Measurements from ENCODE around the gene UBAC1.
"Not testable (repeated sequence)": the region's sequence is repeated elsewhere in the genome, so short reads cannot be mapped to it uniquely, and the experiment has no call there.

UBAC1 gene

DNA sequence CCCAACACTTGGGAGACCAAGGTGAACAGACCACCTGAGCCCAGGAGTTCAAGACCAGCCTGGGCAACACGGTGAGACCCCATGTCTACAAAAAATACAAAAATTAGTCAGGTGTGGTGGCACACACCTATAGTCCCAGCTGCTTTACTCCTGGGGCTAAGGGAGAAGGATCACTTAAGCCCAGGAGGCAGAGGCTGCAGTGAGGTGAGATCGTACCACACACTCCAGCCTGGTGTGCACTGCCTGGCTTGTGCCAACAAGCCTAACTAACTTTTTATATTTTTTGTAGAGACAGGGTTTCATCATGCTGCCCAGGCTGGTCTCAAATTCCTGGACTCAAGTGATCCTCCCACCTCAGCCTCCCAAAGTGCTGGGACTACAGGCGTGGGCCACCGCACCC, 10.3 kb downstream of the UBAC1 start:
- not testable (repeated sequence) for H3K4me3 ChIP-seq (ENCODE audit: low read depth in 1 of 2, low read length in 2 of 2); H3K27me3 ChIP-seq (ENCODE audit: control insufficient read depth in 1 of 2, insufficient read depth in 2 of 2, low read length in 2 of 2); H3K4me1 ChIP-seq (ENCODE audit: control insufficient read depth in 1 of 2, insufficient read depth in 2 of 2, low read length in 2 of 2); H3K9ac ChIP-seq (ENCODE audit: low read depth in 1 of 2, low read length in 2 of 2); H3K9me3 ChIP-seq (ENCODE audit: control insufficient read depth in 1 of 2, low read length in 2 of 2); H3K27ac ChIP-seq (ENCODE audit: low read depth, low read length)
- peaks cover 43 to 74% of the 10 kb centered on the region in 2 donors for H3K36me3 ChIP-seq (ENCODE audit: control insufficient read depth in 1 of 2, insufficient read depth in 2 of 2, low read length in 2 of 2)

GRCh38 chr9:135950135-135950682, 11.0 kb downstream of the UBAC1 start:
- Histone ChIP-seq H3K9me3 (ENCODE audit: control insufficient read depth in 1 of 2, low read length in 2 of 2) (no peaks in the 10 kb centered on the region), H3K9ac (ENCODE audit: low read depth in 1 of 2, low read length in 2 of 2) (no peak overlapping the region), H3K4me3 (ENCODE audit: low read depth in 1 of 2, low read length in 2 of 2) (no peak overlapping the region), H3K27me3 (ENCODE audit: control insufficient read depth in 1 of 2, insufficient read depth in 2 of 2, low read length in 2 of 2) (no peaks in the 10 kb centered on the region), H3K27ac (ENCODE audit: low read depth, low read length) (no peak overlapping the region), H3K36me3 (ENCODE audit: control insufficient read depth in 1 of 2, insufficient read depth in 2 of 2, low read length in 2 of 2) (peaks cover 49 to 80% of the 10 kb centered on the region in 2 donors), H3K4me1 (ENCODE audit: control insufficient read depth in 1 of 2, insufficient read depth in 2 of 2, low read length in 2 of 2) (no peaks in the 10 kb centered on the region)

GRCh38 chr9:135949501-135950134, 11.6 kb downstream of the UBAC1 start:
- H3K9me3 ChIP-seq (ENCODE audit: control insufficient read depth in 1 of 2, low read length in 2 of 2): no peaks in the 10 kb centered on the region
- H3K9ac ChIP-seq (ENCODE audit: low read depth in 1 of 2, low read length in 2 of 2): no peak overlapping the region
- H3K4me3 ChIP-seq (ENCODE audit: low read depth in 1 of 2, low read length in 2 of 2): no peak overlapping the region
- H3K36me3 ChIP-seq (ENCODE audit: control insufficient read depth in 1 of 2, insufficient read depth in 2 of 2, low read length in 2 of 2): peaks cover 55 to 84% of the 10 kb centered on the region in 2 donors
- no peaks in the 10 kb centered on the region for H3K4me1 ChIP-seq (ENCODE audit: control insufficient read depth in 1 of 2, insufficient read depth in 2 of 2, low read length in 2 of 2)
- H3K27ac ChIP-seq (ENCODE audit: low read depth, low read length): no peak overlapping the region
- no peaks in the 10 kb centered on the region for H3K27me3 ChIP-seq (ENCODE audit: control insufficient read depth in 1 of 2, insufficient read depth in 2 of 2, low read length in 2 of 2)

GRCh38 chr9:135948968-135949367, 12.2 kb downstream of the UBAC1 start:
- Histone ChIP-seq H3K4me1 (ENCODE audit: control insufficient read depth in 1 of 2, insufficient read depth in 2 of 2, low read length in 2 of 2) (no peaks in the 10 kb centered on the region), H3K9me3 (ENCODE audit: control insufficient read depth in 1 of 2, low read length in 2 of 2) (no peaks in the 10 kb centered on the region), H3K27ac (ENCODE audit: low read depth, low read length) (no peak overlapping the region), H3K9ac (ENCODE audit: low read depth in 1 of 2, low read length in 2 of 2) (no peak overlapping the region), H3K27me3 (ENCODE audit: control insufficient read depth in 1 of 2, insufficient read depth in 2 of 2, low read length in 2 of 2) (no peaks in the 10 kb centered on the region), H3K36me3 (ENCODE audit: control insufficient read depth in 1 of 2, insufficient read depth in 2 of 2, low read length in 2 of 2) (peaks cover 61 to 83% of the 10 kb centered on the region in 2 donors), H3K4me3 (ENCODE audit: low read depth in 1 of 2, low read length in 2 of 2) (no peak overlapping the region)

GRCh38 chr9:135948446-135948845, 12.7 kb downstream of the UBAC1 start:
- Histone ChIP-seq H3K4me1 (ENCODE audit: control insufficient read depth in 1 of 2, insufficient read depth in 2 of 2, low read length in 2 of 2) (no peaks in the 10 kb centered on the region), H3K27me3 (ENCODE audit: control insufficient read depth in 1 of 2, insufficient read depth in 2 of 2, low read length in 2 of 2) (no peaks in the 10 kb centered on the region), H3K9me3 (ENCODE audit: control insufficient read depth in 1 of 2, low read length in 2 of 2) (no peaks in the 10 kb centered on the region), H3K36me3 (ENCODE audit: control insufficient read depth in 1 of 2, insufficient read depth in 2 of 2, low read length in 2 of 2) (peaks cover 62 to 85% of the 10 kb centered on the region in 2 donors), H3K27ac (ENCODE audit: low read depth, low read length) (no peak overlapping the region), H3K4me3 (ENCODE audit: low read depth in 1 of 2, low read length in 2 of 2) (no peak overlapping the region), H3K9ac (ENCODE audit: low read depth in 1 of 2, low read length in 2 of 2) (no peak overlapping the region)

- H3K27me3 ChIP-seq (ENCODE audit: control insufficient read depth in 1 of 2, insufficient read depth in 2 of 2, low read length in 2 of 2): no peaks in the 10 kb centered on the region
- no peaks in the 10 kb centered on the region for H3K9me3 ChIP-seq (ENCODE audit: control insufficient read depth in 1 of 2, low read length in 2 of 2)
- H3K4me1 ChIP-seq (ENCODE audit: control insufficient read depth in 1 of 2, insufficient read depth in 2 of 2, low read length in 2 of 2): no peaks in the 10 kb centered on the region
- no peak overlapping the region for H3K9ac ChIP-seq (ENCODE audit: low read depth in 1 of 2, low read length in 2 of 2)
- H3K27ac ChIP-seq (ENCODE audit: low read depth, low read length): no peak overlapping the region
- no peak overlapping the region for H3K4me3 ChIP-seq (ENCODE audit: low read depth in 1 of 2, low read length in 2 of 2)
- H3K36me3 ChIP-seq (ENCODE audit: control insufficient read depth in 1 of 2, insufficient read depth in 2 of 2, low read length in 2 of 2): peaks cover 57 to 84% of the 10 kb centered on the region in 2 donors
Measured at GRCh38 chr9:135947582-135947981, 13.6 kb downstream of the UBAC1 start.

DNA sequence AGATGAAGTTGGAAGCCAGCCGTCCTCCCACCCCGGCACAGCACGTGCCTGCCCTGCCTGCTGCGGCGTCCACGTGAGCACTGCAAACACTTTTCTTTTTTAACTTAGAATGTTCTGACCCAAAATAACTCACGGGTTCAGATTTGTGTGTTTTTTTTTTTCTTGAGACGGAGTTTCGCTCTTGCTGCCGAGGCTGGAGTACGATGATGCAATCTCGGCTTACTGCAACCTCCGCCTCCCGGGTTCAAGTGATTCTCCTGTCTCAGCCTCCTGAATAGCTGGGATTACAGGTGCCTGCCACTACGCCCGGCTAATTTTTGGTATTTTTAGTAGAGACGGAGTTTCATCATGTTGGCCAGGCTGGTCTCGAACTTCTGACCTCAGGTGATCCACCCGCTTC, 14.1 kb downstream of the UBAC1 start:
- H3K27ac ChIP-seq (ENCODE audit: low read depth, low read length); H3K4me1 ChIP-seq (ENCODE audit: control insufficient read depth in 1 of 2, insufficient read depth in 2 of 2, low read length in 2 of 2); H3K9ac ChIP-seq (ENCODE audit: low read depth in 1 of 2, low read length in 2 of 2); H3K27me3 ChIP-seq (ENCODE audit: control insufficient read depth in 1 of 2, insufficient read depth in 2 of 2, low read length in 2 of 2); H3K4me3 ChIP-seq (ENCODE audit: low read depth in 1 of 2, low read length in 2 of 2); H3K9me3 ChIP-seq (ENCODE audit: control insufficient read depth in 1 of 2, low read length in 2 of 2): not testable (repeated sequence)
- H3K36me3 ChIP-seq (ENCODE audit: control insufficient read depth in 1 of 2, insufficient read depth in 2 of 2, low read length in 2 of 2): peaks cover 52 to 81% of the 10 kb centered on the region in 2 donors

GRCh38 chr9:135946392-135946994, 14.7 kb downstream of the UBAC1 start:
- Histone ChIP-seq H3K9me3 (ENCODE audit: control insufficient read depth in 1 of 2, low read length in 2 of 2) (no peaks in the 10 kb centered on the region), H3K27me3 (ENCODE audit: control insufficient read depth in 1 of 2, insufficient read depth in 2 of 2, low read length in 2 of 2) (no peaks in the 10 kb centered on the region), H3K4me1 (ENCODE audit: control insufficient read depth in 1 of 2, insufficient read depth in 2 of 2, low read length in 2 of 2) (no peaks in the 10 kb centered on the region), H3K4me3 (ENCODE audit: low read depth in 1 of 2, low read length in 2 of 2) (no peak overlapping the region), H3K27ac (ENCODE audit: low read depth, low read length) (no peak overlapping the region), H3K36me3 (ENCODE audit: control insufficient read depth in 1 of 2, insufficient read depth in 2 of 2, low read length in 2 of 2) (peaks cover 52 to 82% of the 10 kb centered on the region in 2 donors), H3K9ac (ENCODE audit: low read depth in 1 of 2, low read length in 2 of 2) (no peak overlapping the region)

GRCh38 chr9:135945969-135946368, 15.2 kb downstream of the UBAC1 start:
- Histone ChIP-seq H3K36me3 (ENCODE audit: control insufficient read depth in 1 of 2, insufficient read depth in 2 of 2, low read length in 2 of 2) (peaks cover 52 to 82% of the 10 kb centered on the region in 2 donors), H3K4me1 (ENCODE audit: control insufficient read depth in 1 of 2, insufficient read depth in 2 of 2, low read length in 2 of 2) (no peaks in the 10 kb centered on the region)

GRCh38 chr9:135944444-135945252, 16.5 kb downstream of the UBAC1 start:
- no peaks in the 10 kb centered on the region for H3K27me3 ChIP-seq (ENCODE audit: control insufficient read depth in 1 of 2, insufficient read depth in 2 of 2, low read length in 2 of 2)
- no peaks in the 10 kb centered on the region for H3K9me3 ChIP-seq (ENCODE audit: control insufficient read depth in 1 of 2, low read length in 2 of 2)
- H3K27ac ChIP-seq (ENCODE audit: low read depth, low read length): no peak overlapping the region
- no peaks in the 10 kb centered on the region for H3K4me1 ChIP-seq (ENCODE audit: control insufficient read depth in 1 of 2, insufficient read depth in 2 of 2, low read length in 2 of 2)
- H3K9ac ChIP-seq (ENCODE audit: low read depth in 1 of 2, low read length in 2 of 2): no peak overlapping the region
- no peak overlapping the region for H3K4me3 ChIP-seq (ENCODE audit: low read depth in 1 of 2, low read length in 2 of 2)
- peaks cover 55 to 76% of the 10 kb centered on the region in 2 donors for H3K36me3 ChIP-seq (ENCODE audit: control insufficient read depth in 1 of 2, insufficient read depth in 2 of 2, low read length in 2 of 2)

More at GRCh38 chr9:135945969-135946368, 15.2 kb downstream of the UBAC1 start:
- H3K27me3 ChIP-seq (ENCODE audit: control insufficient read depth in 1 of 2, insufficient read depth in 2 of 2, low read length in 2 of 2): no peaks in the 10 kb centered on the region
- H3K9ac ChIP-seq (ENCODE audit: low read depth in 1 of 2, low read length in 2 of 2): no peak overlapping the region
- H3K9me3 ChIP-seq (ENCODE audit: control insufficient read depth in 1 of 2, low read length in 2 of 2): no peaks in the 10 kb centered on the region
- H3K4me3 ChIP-seq (ENCODE audit: low read depth in 1 of 2, low read length in 2 of 2): no peak overlapping the region
- H3K27ac ChIP-seq (ENCODE audit: low read depth, low read length): no peak overlapping the region

Measured in duodenal mucosa (tissue), 2 donors.